ENCODE measurements around the gene COPA. TPM values are rescaled to one million over a fixed set of nuclear protein-coding genes. Genes with fewer than 3 reads are reported as not detected.

Gene COPA
- total RNA-seq, 1 experiment from 2014 or later = 118 TPM

- Histone ChIP-seq H3K23ac (ENCODE audit: insufficient read length, low read depth, low read length) (no peak overlapping the region), H2AFZ (ENCODE audit: low read length) (no peak overlapping the region), H3K14ac (ENCODE audit: insufficient read depth, low read length) (no peak overlapping the region), H2BK5ac (ENCODE audit: insufficient read length, low read length) (no peak overlapping the region), H3K27me3 (ENCODE audit: insufficient read depth, low read length) (no peaks in the 10 kb centered on the region), H4K5ac (ENCODE audit: insufficient read length, low read depth, low read length) (no peak overlapping the region), H3T11ph (ENCODE audit: low read length) (no peak overlapping the region), H3K79me1 (ENCODE audit: insufficient read depth, low read depth, low read length, poor library complexity, severe bottlenecking) (peaks cover 5% of the 10 kb centered on the region), H4K91ac (ENCODE audit: insufficient read length, low read depth, low read length) (no peak overlapping the region), H4K8ac (replicated peaks; ENCODE audit: insufficient read length, low read depth, low read length) (no peak overlapping the region), H2BK15ac (ENCODE audit: low read depth, low read length) (no peak overlapping the region), H3K56ac (ENCODE audit: insufficient read length, low read depth, low read length) (no peak overlapping the region), H3K4me2 (ENCODE audit: insufficient read depth, insufficient read length, low read length) (no peak overlapping the region), H2AK5ac (ENCODE audit: insufficient read length, low read length) (no peak overlapping the region), H4K20me1 (ENCODE audit: control insufficient read depth, insufficient read depth, insufficient read length) (no peaks in the 10 kb centered on the region), H2BK120ac (ENCODE audit: low read depth, low read length, poor library complexity, severe bottlenecking) (no peak overlapping the region), H3K4ac (ENCODE audit: low read depth, low read length) (no peak overlapping the region), H3K9me3 (ENCODE audit: control insufficient read depth, low read depth, low read length) (no peaks in the 10 kb centered on the region), H3K79me2 (ENCODE audit: insufficient read depth, low read length) (peaks cover 7% of the 10 kb centered on the region; the same call in 1 of the 2 replicates), H3K9ac (ENCODE audit: extremely low read depth, insufficient read length, low read length) (no peak overlapping the region), H3K23me2 (ENCODE audit: insufficient read length, low read depth, low read length, poor library complexity, severe bottlenecking) (no peaks in the 10 kb centered on the region), H3K27ac (ENCODE audit: insufficient read length, low read depth, low read length) (no peak overlapping the region), H3K4me1 (ENCODE audit: insufficient read depth, low read length) (no peaks in the 10 kb centered on the region), H2BK20ac (ENCODE audit: low read depth, low read length, poor library complexity, severe bottlenecking) (no peak overlapping the region), H2BK12ac (ENCODE audit: insufficient read length, low read depth, low read length) (no peak overlapping the region), H3K18ac (ENCODE audit: insufficient read length, low read depth, low read length) (no peak overlapping the region)
- peak overlapping the region in 2 of 3 experiments; percentile 35 to 49; a peak in 2 of 7 replicates for H3K27ac Mint-ChIP-seq
- no peak for DNase-seq
- no peaks in the 10 kb centered on the region for H3K9me3 Mint-ChIP-seq
- H3K27me3 Mint-ChIP-seq (ENCODE audit: low read depth) = no peaks in the 10 kb centered on the region
- H3K36me3 Mint-ChIP-seq (ENCODE audit: insufficient read depth in 1 of 3, low read depth in 3 of 3) = peaks cover 2 to 36% (median 31%) of the 10 kb centered on the region in 3 experiments; a peak in 5 of 7 replicates
- no CpG with 5 or more reads among the region's 1 CpG for WGBS (ENCODE audit: extremely low coverage, insufficient read length, low lambda C conversion rate)
- H3K4me1 Mint-ChIP-seq = peaks cover 5 to 14% of the 10 kb centered on the region in 2 experiments
- no peak for TF ChIP-seq CTCF (conservative IDR thresholded peaks at IDR 0.05)
- no peak overlapping the region for H3K4me3 Mint-ChIP-seq
These were observed 96.0 kb downstream of the COPA start for GRCh38 chr1:160247053-160247452.

Measured in H9 (cell line).